Epithelial cell of prostate (primary cell): Measurements from ENCODE around the gene PHACTR3.

Experiments
- DNase-seq: peaks from one replicate; pipeline ENCODE4 v3.0.0-alpha.2; 2011; ENCODE audit warnings: low read depth, low spot score
- H3K27ac ChIP-seq: fragments of 450-650 bp; 2 replicates; pipeline ENCODE4 v1.5.1; 2017; ENCODE audit warnings: mild to moderate bottlenecking

PHACTR3 gene

DNA sequence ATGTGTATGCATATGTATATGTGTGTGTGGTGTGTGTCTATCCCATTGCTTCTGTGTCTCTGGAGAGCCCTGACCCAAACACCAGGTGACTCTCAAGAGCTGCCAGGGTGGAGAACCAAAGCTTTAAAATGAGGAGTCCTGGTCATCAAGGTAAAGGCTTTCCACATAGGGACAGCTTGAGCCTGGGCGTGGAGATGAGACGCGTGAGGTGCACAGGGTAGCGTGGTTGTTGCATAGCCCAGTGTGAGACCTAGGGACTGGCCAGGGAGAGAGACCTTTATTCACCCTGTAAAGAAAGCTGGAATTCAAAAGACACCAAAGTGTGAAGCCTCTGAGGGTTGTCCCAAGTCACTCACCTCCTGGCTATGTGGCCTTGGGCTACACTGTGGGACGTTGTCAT, 180.0 kb downstream of the PHACTR3 start:
- DNase-seq, result no peak
- H3K27ac ChIP-seq, result no peak overlapping the region

- H3K27ac ChIP-seq, result no peak overlapping the region
- DNase-seq, result no peak
Measured at GRCh38 chr20:59784791-59785668, 180.7 kb downstream of the PHACTR3 start.

GRCh38 chr20:59785669-59785959, 181.3 kb downstream of the PHACTR3 start:
- DNase-seq, result no peak
- no peak overlapping the region for H3K27ac ChIP-seq

GRCh38 chr20:59785986-59786795, 181.9 kb downstream of the PHACTR3 start:
- DNase-seq, result no peak

GRCh38 chr20:59786801-59787537, 182.6 kb downstream of the PHACTR3 start:
- H3K27ac ChIP-seq, result no peak overlapping the region
- DNase-seq, result no peak

More at GRCh38 chr20:59785986-59786795, 181.9 kb downstream of the PHACTR3 start:
- H3K27ac ChIP-seq, result no peak overlapping the region

- H3K27ac ChIP-seq, result no peak overlapping the region
- DNase-seq, result no peak
Measured at GRCh38 chr20:59787538-59787890, 183.2 kb downstream of the PHACTR3 start.

GRCh38 chr20:59788196-59788735, 183.9 kb downstream of the PHACTR3 start:
- H3K27ac ChIP-seq, result no peak overlapping the region
- DNase-seq, result no peak

- no peak overlapping the region for H3K27ac ChIP-seq
- no peak for DNase-seq
Measured at GRCh38 chr20:59788811-59789397, 184.6 kb downstream of the PHACTR3 start.

DNA sequence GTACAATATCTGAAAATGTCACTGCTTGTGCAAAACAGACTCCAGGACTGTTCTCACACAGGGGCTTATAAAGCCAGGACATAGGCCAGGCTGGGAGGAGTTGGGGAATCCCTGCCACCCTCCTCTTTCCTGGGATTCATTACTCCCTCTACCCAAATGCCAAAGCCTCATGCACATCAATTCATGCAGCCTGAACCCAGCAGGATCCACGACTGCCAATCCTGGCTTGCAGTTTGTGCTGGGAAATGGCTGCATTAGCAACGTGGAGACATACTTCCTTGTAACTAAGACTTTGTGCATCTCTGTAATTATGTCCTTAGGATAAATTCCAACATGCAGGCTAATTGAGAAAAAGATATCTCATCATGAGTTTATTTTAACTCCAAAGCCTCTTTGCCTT, 185.3 kb downstream of the PHACTR3 start:
- DNase-seq, result no peak
- H3K27ac ChIP-seq, result no peak overlapping the region

GRCh38 chr20:59790346-59790745, 186.0 kb downstream of the PHACTR3 start:
- H3K27ac ChIP-seq, result no peak overlapping the region
- no peak for DNase-seq

GRCh38 chr20:59792300-59792699, 188.0 kb downstream of the PHACTR3 start:
- no peak for DNase-seq
- H3K27ac ChIP-seq, result no peak overlapping the region

DNA sequence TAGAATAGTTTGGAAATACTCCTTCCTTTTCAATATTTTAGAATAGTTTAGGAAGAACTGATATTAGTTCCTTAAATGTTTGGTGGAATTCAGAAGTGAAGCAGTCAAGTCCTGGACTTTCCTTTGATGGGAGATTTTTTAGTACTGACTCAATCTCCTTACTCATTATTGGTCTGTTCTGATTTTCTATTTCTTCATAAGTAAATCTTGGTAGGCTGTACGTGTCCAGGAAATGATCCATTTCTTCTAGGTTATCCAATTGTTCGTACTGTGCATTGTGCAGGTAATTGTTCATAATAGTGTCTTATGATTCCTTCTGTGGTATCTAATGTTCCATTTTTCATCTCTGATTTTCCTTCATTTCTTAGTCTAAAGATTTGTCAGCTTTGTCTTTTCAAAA, 190.2 kb downstream of the PHACTR3 start:
- DNase-seq, result no peak
- no peak overlapping the region for H3K27ac ChIP-seq

DNA sequence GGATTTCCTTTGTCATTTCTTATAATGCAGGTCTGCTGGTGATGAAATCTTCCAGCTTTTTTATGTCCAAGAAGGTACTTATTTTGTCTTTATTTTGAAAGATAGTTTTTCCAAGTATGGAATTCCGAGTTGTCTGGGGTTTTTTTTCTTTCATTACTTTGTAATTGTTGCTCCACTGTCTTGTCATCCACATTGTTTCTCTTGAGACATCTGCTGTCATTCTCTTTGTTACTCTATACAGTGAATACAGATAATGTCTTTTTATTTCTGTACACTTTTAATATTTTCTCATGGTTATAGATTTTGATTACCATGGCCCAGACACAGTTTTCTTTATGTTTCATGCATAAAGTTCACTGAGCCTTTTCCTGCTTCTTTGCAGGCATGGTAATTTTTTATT, 196.0 kb downstream of the PHACTR3 start:
- no peak for DNase-seq

DNA sequence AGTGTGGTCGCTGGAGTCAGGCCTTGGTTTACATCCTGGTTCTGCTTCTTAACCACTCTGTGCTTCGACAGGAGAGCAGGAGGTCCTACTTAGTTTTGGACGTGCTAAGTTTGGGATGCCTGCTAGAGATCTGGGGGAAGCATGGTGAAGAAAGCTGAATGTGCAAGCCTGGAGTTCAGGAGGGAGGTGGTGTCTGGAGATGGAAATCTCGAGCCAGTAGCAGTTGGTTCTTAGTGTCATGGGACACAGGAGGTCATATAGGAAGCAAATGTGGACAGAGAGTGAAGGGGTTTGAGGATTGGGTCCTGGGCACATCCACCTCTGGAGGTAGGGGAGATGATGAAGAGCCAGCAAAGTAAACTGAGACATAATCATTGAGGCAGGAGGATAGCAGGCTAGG, 197.7 kb downstream of the PHACTR3 start:
- DNase-seq, result no peak

More for the DNA sequence above, 196.0 kb downstream of the PHACTR3 start:
- no peak overlapping the region for H3K27ac ChIP-seq

GRCh38 chr20:59802471-59803221, 198.3 kb downstream of the PHACTR3 start:
- no peak for DNase-seq
- H3K27ac ChIP-seq, result no peak overlapping the region

More for the DNA sequence above, 197.7 kb downstream of the PHACTR3 start:
- H3K27ac ChIP-seq, result no peak overlapping the region

DNA sequence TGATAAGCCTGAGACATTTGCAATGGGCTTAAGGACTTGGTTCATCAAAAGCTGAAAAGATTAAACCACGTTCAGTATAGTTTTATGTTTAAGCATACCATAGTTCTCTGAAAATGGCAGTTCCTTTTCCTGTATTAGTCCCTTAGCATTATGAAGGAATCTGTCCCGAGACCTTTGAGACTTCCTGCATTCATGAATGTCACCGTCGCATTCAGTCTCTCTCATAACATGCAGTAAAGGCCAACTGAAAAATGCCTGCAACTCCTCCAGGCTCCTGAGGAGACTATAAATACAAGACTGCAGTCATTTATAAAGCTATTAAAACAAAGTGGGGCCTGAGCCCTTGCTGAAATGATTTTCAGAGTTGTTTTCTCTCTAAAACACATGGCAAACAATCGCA, 200.0 kb downstream of the PHACTR3 start:
- no peak for DNase-seq
- no peak overlapping the region for H3K27ac ChIP-seq

DNA sequence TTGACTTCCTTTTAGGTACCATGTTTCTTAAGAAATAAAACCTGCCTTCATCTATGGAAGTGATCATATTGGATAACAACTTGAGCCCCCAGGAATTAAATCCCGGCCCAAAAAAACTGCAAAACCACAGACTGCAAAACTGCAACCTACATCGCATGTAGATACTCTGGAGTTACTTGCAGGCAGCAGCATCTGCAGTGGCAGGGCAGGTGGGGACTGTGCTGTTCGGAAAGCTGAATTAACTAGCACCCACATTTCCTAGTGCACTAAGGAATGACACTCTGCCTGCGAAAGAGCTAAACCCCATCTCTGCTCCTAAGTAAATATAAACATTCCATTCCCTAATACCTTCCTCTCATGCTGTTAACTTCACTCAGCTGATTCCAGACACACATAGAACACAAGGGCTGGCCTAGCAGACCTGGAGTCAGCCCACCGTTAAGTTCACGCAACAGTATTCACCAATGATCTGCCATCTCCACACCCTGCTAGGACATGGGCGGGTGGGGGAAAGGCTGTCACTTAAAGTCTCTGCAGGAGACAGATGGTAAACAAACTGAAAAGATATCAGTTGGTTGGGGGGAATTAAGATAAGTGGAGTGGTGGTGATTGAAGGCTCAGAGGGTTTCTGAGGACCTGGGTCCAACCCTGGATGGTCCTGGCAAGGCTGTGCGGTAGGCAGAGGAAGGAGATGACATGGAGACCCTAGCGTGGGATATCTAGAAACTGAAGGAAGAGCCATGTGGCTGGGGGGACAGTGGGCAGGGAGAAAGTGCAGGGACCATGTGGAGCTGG, 200.7 kb downstream of the PHACTR3 start:
- DNase-seq, result no peak

GRCh38 chr20:59805786-59806577, 201.6 kb downstream of the PHACTR3 start:
- H3K27ac ChIP-seq, result no peak overlapping the region
- no peak for DNase-seq

More for the DNA sequence above, 200.7 kb downstream of the PHACTR3 start:
- no peak overlapping the region for H3K27ac ChIP-seq
